IMR-90 (cell line): ENCODE measurements around the gene MAP2. TPM values are rescaled to one million over a fixed set of nuclear protein-coding genes. Genes with fewer than 3 reads are reported as not detected.

Experiments used
- ATAC-seq: fragments of 200-7000 bp; cut with Tn5 transposase; 2 replicates; pipeline ENCODE4 v1.9.1; 2020; ENCODE audit warnings: low read depth, mild to moderate bottlenecking, moderate library complexity
- BruUV-seq: library from RNA; stranded (reverse); fragments of 400-500 nt; replicated peaks from 2 replicates; lab custom pipeline; 2021; lab: Mats Ljungman, UMichigan
- CTCF ChIA-PET: fragments of 300-600 bp; formaldehyde crosslinking; extraction: SDS; loops from one replicate; lab custom pipeline; 2021; ENCODE audit warnings: antibody characterized with exemption; lab: Yijun Ruan, JAX
- POLR2A ChIA-PET: fragments of 300-600 bp; sonication (Branson Sonifier 250); formaldehyde crosslinking; loops from one replicate; lab custom pipeline; 2022; ENCODE audit warnings: antibody characterized with exemption; ENCODE audit not compliant: unreplicated experiment; lab: Charles Lee
- DNase-seq: peaks from one replicate; pipeline ENCODE4 v3.0.0; 2013
- H2AFZ ChIP-seq: replicated peaks from 2 replicates; pipeline ENCODE3; 2013; ENCODE audit warnings: low read length, mild to moderate bottlenecking; ENCODE audit not compliant: poor library complexity
- H2AK5ac ChIP-seq: 2 replicates; pipeline ENCODE4 v1.6.1; 2013; ENCODE audit warnings: low read depth, low read length, inconsistent platforms
- H2AK9ac ChIP-seq: replicated peaks from 2 replicates; pipeline ENCODE3; 2013; ENCODE audit warnings: mild to moderate bottlenecking, low read depth, low read length, moderate library complexity; ENCODE audit not compliant: poor library complexity
- H2BK120ac ChIP-seq: 2 replicates; pipeline ENCODE4 v1.6.1; 2013; ENCODE audit warnings: low read depth, low read length, inconsistent platforms
- H2BK15ac ChIP-seq: 3 replicates; pipeline ENCODE4 v1.6.1; 2013; ENCODE audit warnings: low read depth, low read length, inconsistent platforms
- H2BK20ac ChIP-seq: 2 replicates; pipeline ENCODE4 v1.6.1; 2013; ENCODE audit warnings: low read depth, mild to moderate bottlenecking, inconsistent platforms, low read length, moderate library complexity
- H2BK5ac ChIP-seq: 2 replicates; pipeline ENCODE4 v1.6.1; 2013; ENCODE audit warnings: mild to moderate bottlenecking, low read depth, low read length, inconsistent platforms; ENCODE audit not compliant: poor library complexity, severe bottlenecking
- H3K14ac ChIP-seq: replicated peaks from 2 replicates; pipeline ENCODE4 v1.6.1; 2013; ENCODE audit warnings: low read depth, low read length, inconsistent platforms
- H3K18ac ChIP-seq: 2 replicates; pipeline ENCODE4 v1.6.1; 2013; ENCODE audit warnings: low read depth, low read length, control low read depth
- H3K23ac ChIP-seq: 2 replicates; pipeline ENCODE4 v1.6.1; 2013; ENCODE audit warnings: low read depth, low read length, inconsistent platforms
- H3K27ac ChIP-seq: 2 replicates; pipeline ENCODE4 v1.5.1; 2013; ENCODE audit warnings: mild to moderate bottlenecking, control low read depth, low read length; ENCODE audit not compliant: insufficient read depth
- H3K27me3 ChIP-seq: 2 replicates; pipeline ENCODE4 v1.6.1; 2013; ENCODE audit warnings: low read length; ENCODE audit not compliant: control insufficient read depth, insufficient read depth
- H3K36me3 ChIP-seq: 2 replicates; pipeline ENCODE4 v1.6.1; 2013; ENCODE audit warnings: low read length, mixed read lengths; ENCODE audit not compliant: control insufficient read depth, insufficient read depth
- H3K4ac ChIP-seq: 2 replicates; pipeline ENCODE4 v1.6.1; 2013; ENCODE audit warnings: low read depth, low read length, inconsistent platforms
- H3K4me1 ChIP-seq: 2 replicates; pipeline ENCODE4 v1.6.1; 2013; ENCODE audit warnings: low read length, mixed read lengths; ENCODE audit not compliant: control insufficient read depth, insufficient read depth
- H3K4me2 ChIP-seq: 2 replicates; pipeline ENCODE4 v1.6.1; 2013; ENCODE audit warnings: low read depth, mild to moderate bottlenecking, control low read depth, low read length, moderate library complexity
- H3K4me3 ChIP-seq: 2 replicates; pipeline ENCODE4 v1.5.1; 2013; ENCODE audit warnings: low read depth, mild to moderate bottlenecking, control low read depth, low read length, moderate library complexity; ENCODE audit not compliant: insufficient read depth
- H3K56ac ChIP-seq: 2 replicates; pipeline ENCODE4 v1.6.1; 2013; ENCODE audit warnings: low read length, inconsistent platforms; ENCODE audit not compliant: insufficient read depth; ENCODE audit errors: extremely low read depth
- H3K79me1 ChIP-seq, 2 experiments: 2 replicates each; pipeline ENCODE4 v1.6.1; 2013; ENCODE audit warnings: low read length in 2 of 2, inconsistent platforms in 1 of 2, low read depth in 1 of 2
- H3K9ac ChIP-seq: 2 replicates; pipeline ENCODE4 v1.6.1; 2013; ENCODE audit warnings: low read depth, low read length, control low read depth
- H3K9me1 ChIP-seq: 2 replicates; pipeline ENCODE4 v1.6.1; 2013; ENCODE audit warnings: low read length, inconsistent platforms; ENCODE audit not compliant: insufficient read depth
- H3K9me3 ChIP-seq: 2 replicates; pipeline ENCODE4 v1.6.1; 2013; ENCODE audit warnings: low read length; ENCODE audit not compliant: control insufficient read depth, insufficient read depth
- H4K20me1 ChIP-seq: 2 replicates; pipeline ENCODE4 v1.6.1; 2013; ENCODE audit warnings: low read length, inconsistent platforms; ENCODE audit not compliant: insufficient read depth
- H4K5ac ChIP-seq: 2 replicates; pipeline ENCODE4 v1.6.1; 2013; ENCODE audit warnings: mild to moderate bottlenecking, low read depth, low read length, control low read depth
- H4K8ac ChIP-seq, 2 experiments: 2 replicates each; pipeline ENCODE4 v1.6.1; 2013; ENCODE audit warnings: low read depth in 2 of 2, low read length in 2 of 2, control low read depth in 1 of 2, inconsistent platforms in 1 of 2
- H4K91ac ChIP-seq: 2 replicates; pipeline ENCODE4 v1.6.1; 2013; ENCODE audit warnings: low read depth, low read length, inconsistent platforms; ENCODE audit not compliant: insufficient read depth
- CEBPB ChIP-seq: IDR thresholded peaks from 2 replicates; pipeline ENCODE4 v1.6.1; 2012; ENCODE audit warnings: low read depth, low read length, improper control_type of control experiment
- CHD1 ChIP-seq: IDR thresholded peaks from 2 replicates; pipeline ENCODE4 v1.6.1; 2012; ENCODE audit warnings: low read depth, low read length, improper control_type of control experiment
- MAZ ChIP-seq: IDR thresholded peaks from 2 replicates; pipeline ENCODE4 v1.6.1; 2012; ENCODE audit warnings: low read depth, mild to moderate bottlenecking, low read length, improper control_type of control experiment, moderate library complexity, borderline replicate concordance
- NFE2L2 ChIP-seq: fragments of 150-350 bp; IDR thresholded peaks from 2 replicates; pipeline ENCODE4 v1.6.1; 2016; ENCODE audit warnings: low read depth, mild to moderate bottlenecking, low read length
- RCOR1 ChIP-seq: IDR thresholded peaks from 2 replicates; pipeline ENCODE4 v1.6.1; 2012; ENCODE audit warnings: mild to moderate bottlenecking, low read length, improper control_type of control experiment; ENCODE audit not compliant: insufficient replicate concordance
- RFX5 ChIP-seq: IDR thresholded peaks from 2 replicates; pipeline ENCODE4 v1.8.0; 2012; ENCODE audit warnings: low read depth, mild to moderate bottlenecking, low read length, moderate library complexity
- SMC3 ChIP-seq: fragments of 150-350 bp; IDR thresholded peaks from 2 replicates; pipeline ENCODE4 v1.6.1; 2016; ENCODE audit warnings: low read depth, mild to moderate bottlenecking, antibody characterized with exemption, low read length, moderate library complexity
- WGBS, 2 experiments: methylation state at CpG; one replicate each; pipeline versions ENCODE4 v1.1.5 to v1.1.7; 2013; ENCODE audit warnings: missing lambda C conversion rate in 2 of 2; ENCODE audit not compliant: insufficient read length in 1 of 2; ENCODE audit errors: extremely low coverage in 2 of 2; 5-methylcytosine and 5-hydroxymethylcytosine counted together
- dilution Hi-C: fragments of 300-500 bp; cut with HindIII; formaldehyde crosslinking; loops from one replicate; pipeline ENCODE4 v1.14.3; 2018; ENCODE audit warnings: low sequenced_read_pairs; ENCODE audit not compliant: unreplicated experiment
- in situ Hi-C: fragments of 300-500 bp; cut with MboI; formaldehyde crosslinking; loops from 3 replicates; pipeline ENCODE4 v1.14.3; 2019; ENCODE audit warnings: low sequenced_read_pairs, inconsistent platforms, mixed read lengths
- intact Hi-C: fragments of 100-400 bp; cut with micrococcal nuclease; formaldehyde crosslinking; loops from 2 replicates; pipeline ENCODE4 v1.10.0; 2022
- polyA plus RNA-seq, 3 experiments: library from polyadenylated mRNA; depleted of rRNA; stranded (reverse); fragments of >200 nt; gene quantifications; 2 replicates each; pipeline ENCODE4 v1.2.3, GENCODE V29; 2012; ENCODE audit warnings: low replicate concordance in 1 of 3
- total RNA-seq: library from RNA; depleted of rRNA; stranded (reverse); fragments of >200 nt; gene quantifications from 2 replicates; pipeline ENCODE4 v1.2.3, GENCODE V29; 2012
- TF ChIP-seq, protein P1 (sequence below): fragments of 150-350 bp; IDR thresholded peaks from 2 replicates; pipeline ENCODE4 v1.6.1; 2016; ENCODE audit warnings: low read depth, mild to moderate bottlenecking, low read length, moderate library complexity, borderline replicate concordance
- TF ChIP-seq, protein P2 (sequence below): fragments of 150-350 bp; IDR thresholded peaks from 2 replicates; pipeline ENCODE4 v1.6.1; 2017; ENCODE audit warnings: mild to moderate bottlenecking, antibody characterized with exemption, low read length, low read depth

Gene MAP2
- total and polyA plus RNA-seq, 2 of the 4 experiments (the other 2 are of a cell fraction): 0.29 to 0.36 TPM

DNA sequence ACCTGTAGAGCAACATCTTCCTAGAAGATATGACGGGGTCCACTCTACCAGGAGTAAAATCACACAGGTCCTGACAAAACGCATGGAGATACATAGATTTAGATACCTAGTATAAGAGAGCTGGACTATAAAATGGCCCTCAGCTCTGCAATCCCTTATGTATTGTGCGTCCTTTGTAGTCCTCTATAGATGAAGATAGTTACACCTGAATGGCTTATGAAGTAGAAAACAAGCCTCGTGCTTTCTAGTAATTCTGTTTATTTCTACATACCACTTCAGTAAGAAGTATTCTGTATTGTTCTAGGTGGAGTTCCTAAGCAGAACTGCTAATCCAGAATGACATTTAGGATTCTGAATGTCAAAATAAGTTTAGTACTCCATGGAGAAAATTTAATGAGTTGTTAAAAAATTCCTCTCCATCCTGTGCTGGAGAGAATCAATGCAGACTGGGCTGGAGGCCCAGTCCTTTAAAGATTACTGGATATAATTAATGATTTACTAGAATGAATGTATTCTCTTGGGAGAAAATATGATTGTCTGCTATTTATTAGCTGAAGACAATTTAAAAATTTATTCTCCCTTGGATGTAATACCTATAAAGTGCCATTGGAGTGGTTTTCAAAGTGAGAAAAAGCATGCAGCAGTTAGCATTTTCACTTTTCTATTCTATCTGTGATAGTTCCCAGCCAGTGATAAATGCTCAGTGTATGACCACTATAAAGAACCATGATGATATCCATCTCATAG is 200.5 kb downstream of the MAP2 start:
- CTCF ChIA-PET: no interaction called here

More for the DNA sequence above, 200.5 kb downstream of the MAP2 start:
- Histone ChIP-seq H3K4me1 (no peaks in the 10 kb centered on the region), H2BK15ac (no peak overlapping the region), H3K56ac (no peak overlapping the region), H2AFZ (no peak overlapping the region), H3K36me3 (no peaks in the 10 kb centered on the region), H4K91ac (no peak overlapping the region), H3K4me3 (no peak overlapping the region), H3K9me1 (no peaks in the 10 kb centered on the region), H3K9me3 (no peaks in the 10 kb centered on the region), H3K23ac (no peak overlapping the region), H3K4me2 (no peak overlapping the region), H4K5ac (no peak overlapping the region), H3K9ac (no peak overlapping the region), H4K8ac (no peak overlapping the region), H3K14ac (no peak overlapping the region), H3K27me3 (no peaks in the 10 kb centered on the region), H2BK120ac (no peak overlapping the region), H2BK20ac (no peak overlapping the region), H3K27ac (no peak overlapping the region), H4K20me1 (no peaks in the 10 kb centered on the region), H2BK5ac (no peak overlapping the region), H3K79me1 (no peaks in the 10 kb centered on the region), H2AK9ac (no peak overlapping the region), H3K18ac (no peak overlapping the region), H3K4ac (no peak overlapping the region), H2AK5ac (no peak overlapping the region)
- no TSS peak for BruUV-seq
- intact Hi-C loops (no loop called here), in situ Hi-C loops (no loop called here), dilution Hi-C loops (no loop called here)
- no peak for ATAC-seq
- no CpG with 5 or more reads among the region's 4 CpGs for WGBS, 2 experiments
- no peak for DNase-seq
- POLR2A ChIA-PET: no interaction called here
- TF ChIP-seq, protein P1, sequence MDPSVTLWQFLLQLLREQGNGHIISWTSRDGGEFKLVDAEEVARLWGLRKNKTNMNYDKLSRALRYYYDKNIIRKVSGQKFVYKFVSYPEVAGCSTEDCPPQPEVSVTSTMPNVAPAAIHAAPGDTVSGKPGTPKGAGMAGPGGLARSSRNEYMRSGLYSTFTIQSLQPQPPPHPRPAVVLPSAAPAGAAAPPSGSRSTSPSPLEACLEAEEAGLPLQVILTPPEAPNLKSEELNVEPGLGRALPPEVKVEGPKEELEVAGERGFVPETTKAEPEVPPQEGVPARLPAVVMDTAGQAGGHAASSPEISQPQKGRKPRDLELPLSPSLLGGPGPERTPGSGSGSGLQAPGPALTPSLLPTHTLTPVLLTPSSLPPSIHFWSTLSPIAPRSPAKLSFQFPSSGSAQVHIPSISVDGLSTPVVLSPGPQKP: no peak
- no peak for TF ChIP-seq RCOR1
- TF ChIP-seq, protein P2, sequence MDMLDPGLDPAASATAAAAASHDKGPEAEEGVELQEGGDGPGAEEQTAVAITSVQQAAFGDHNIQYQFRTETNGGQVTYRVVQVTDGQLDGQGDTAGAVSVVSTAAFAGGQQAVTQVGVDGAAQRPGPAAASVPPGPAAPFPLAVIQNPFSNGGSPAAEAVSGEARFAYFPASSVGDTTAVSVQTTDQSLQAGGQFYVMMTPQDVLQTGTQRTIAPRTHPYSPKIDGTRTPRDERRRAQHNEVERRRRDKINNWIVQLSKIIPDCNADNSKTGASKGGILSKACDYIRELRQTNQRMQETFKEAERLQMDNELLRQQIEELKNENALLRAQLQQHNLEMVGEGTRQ: no peak
- TF ChIP-seq CEBPB: no peak
- no peak for TF ChIP-seq NFE2L2
- TF ChIP-seq MAZ: no peak
- TF ChIP-seq SMC3: no peak
- no peak for TF ChIP-seq RFX5
- no peak for TF ChIP-seq CHD1
